ENCODE data around the gene SUPT5H. TPM values are rescaled to one million over a fixed set of nuclear protein-coding genes. Genes with fewer than 3 reads are reported as not detected.

SUPT5H gene
- total RNA-seq, 1 experiment from 2014 or later, result 158 TPM

- DNase-seq, result no peak
- Mint-ChIP-seq H3K27ac (ENCODE audit: unreplicated experiment) (no peak overlapping the region), H3K27me3 (ENCODE audit: unreplicated experiment) (peaks cover 74% of the 10 kb centered on the region), H3K36me3 (ENCODE audit: insufficient read depth, unreplicated experiment) (peaks cover 5% of the 10 kb centered on the region), H3K9me3 (ENCODE audit: low read depth, unreplicated experiment) (no peaks in the 10 kb centered on the region), H3K4me3 (ENCODE audit: low read depth, unreplicated experiment) (peak overlapping the region; percentile 72), H3K4me1 (ENCODE audit: low read depth, unreplicated experiment) (no peaks in the 10 kb centered on the region)
- BruUV-seq (replicated peaks), result no TSS peak
- intact Hi-C loops (cut with micrococcal nuclease; ENCODE audit: unreplicated experiment), result no loop called here
- no peak for TF ChIP-seq CTCF (IDR thresholded peaks at IDR 0.05; ENCODE audit: unreplicated experiment)
- CTCF ChIA-PET, result interaction anchor here (1.1 kb wide), 1 partner anchor 26 kb away, joined by 4 read pairs; the partner anchor contains the start of gene TIMM50
Observed at GRCh38 chr19:39506598-39506943, 61.2 kb downstream of the SUPT5H start.

DNA sequence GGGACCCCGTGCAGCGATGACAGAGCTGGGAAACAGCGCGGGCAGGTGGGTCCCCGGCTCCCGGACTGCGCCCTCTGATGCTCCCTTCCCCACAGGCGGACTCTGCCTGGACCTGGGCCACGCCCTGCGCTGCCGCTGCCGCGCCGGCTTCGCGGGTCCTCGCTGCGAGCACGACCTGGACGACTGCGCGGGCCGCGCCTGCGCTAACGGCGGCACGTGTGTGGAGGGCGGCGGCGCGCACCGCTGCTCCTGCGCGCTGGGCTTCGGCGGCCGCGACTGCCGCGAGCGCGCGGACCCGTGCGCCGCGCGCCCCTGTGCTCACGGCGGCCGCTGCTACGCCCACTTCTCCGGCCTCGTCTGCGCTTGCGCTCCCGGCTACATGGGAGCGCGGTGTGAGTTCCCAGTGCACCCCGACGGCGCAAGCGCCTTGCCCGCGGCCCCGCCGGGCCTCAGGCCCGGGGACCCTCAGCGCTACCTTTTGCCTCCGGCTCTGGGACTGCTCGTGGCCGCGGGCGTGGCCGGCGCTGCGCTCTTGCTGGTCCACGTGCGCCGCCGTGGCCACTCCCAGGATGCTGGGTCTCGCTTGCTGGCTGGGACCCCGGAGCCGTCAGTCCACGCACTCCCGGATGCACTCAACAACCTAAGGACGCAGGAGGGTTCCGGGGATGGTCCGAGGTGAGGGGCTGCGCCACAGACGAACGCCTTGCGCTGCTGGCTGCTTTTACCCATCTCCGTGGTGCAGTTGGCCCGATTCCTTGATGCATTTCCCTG, 61.7 kb downstream of the SUPT5H start:
- intact Hi-C loops (cut with micrococcal nuclease; ENCODE audit: unreplicated experiment), result no loop called here
- no peak for TF ChIP-seq CTCF (IDR thresholded peaks at IDR 0.05; ENCODE audit: unreplicated experiment)
- Mint-ChIP-seq H3K9me3 (ENCODE audit: low read depth, unreplicated experiment) (no peaks in the 10 kb centered on the region), H3K27ac (ENCODE audit: unreplicated experiment) (no peak overlapping the region), H3K4me1 (ENCODE audit: low read depth, unreplicated experiment) (no peaks in the 10 kb centered on the region), H3K4me3 (ENCODE audit: low read depth, unreplicated experiment) (peak overlapping the region; percentile 72), H3K27me3 (ENCODE audit: unreplicated experiment) (peaks cover 76% of the 10 kb centered on the region), H3K36me3 (ENCODE audit: insufficient read depth, unreplicated experiment) (peaks cover 5% of the 10 kb centered on the region)
- CTCF ChIA-PET, result interaction anchor here (1.1 kb wide), 1 partner anchor 27 kb away, joined by 4 read pairs; the partner anchor contains the start of gene TIMM50
- DNase-seq, result peak; percentile 64
- no TSS peak for BruUV-seq (replicated peaks)

DNA sequence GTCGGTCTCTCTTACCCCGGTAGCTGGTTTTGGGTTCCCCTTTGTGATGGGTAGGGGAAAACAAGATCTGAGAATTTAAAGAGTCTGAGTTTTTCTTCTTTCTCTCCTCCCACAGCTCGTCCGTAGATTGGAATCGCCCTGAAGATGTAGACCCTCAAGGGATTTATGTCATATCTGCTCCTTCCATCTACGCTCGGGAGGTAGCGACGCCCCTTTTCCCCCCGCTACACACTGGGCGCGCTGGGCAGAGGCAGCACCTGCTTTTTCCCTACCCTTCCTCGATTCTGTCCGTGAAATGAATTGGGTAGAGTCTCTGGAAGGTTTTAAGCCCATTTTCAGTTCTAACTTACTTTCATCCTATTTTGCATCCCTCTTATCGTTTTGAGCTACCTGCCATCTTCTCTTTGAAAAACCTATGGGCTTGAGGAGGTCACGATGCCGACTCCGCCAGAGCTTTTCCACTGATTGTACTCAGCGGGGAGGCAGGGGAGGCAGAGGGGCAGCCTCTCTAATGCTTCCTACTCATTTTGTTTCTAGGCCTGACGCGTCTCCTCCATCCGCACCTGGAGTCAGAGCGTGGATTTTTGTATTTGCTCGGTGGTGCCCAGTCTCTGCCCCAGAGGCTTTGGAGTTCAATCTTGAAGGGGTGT, 62.5 kb downstream of the SUPT5H start:
- Mint-ChIP-seq H3K9me3 (ENCODE audit: low read depth, unreplicated experiment) (no peaks in the 10 kb centered on the region), H3K27ac (ENCODE audit: unreplicated experiment) (no peak overlapping the region), H3K36me3 (ENCODE audit: insufficient read depth, unreplicated experiment) (peaks cover 5% of the 10 kb centered on the region), H3K4me1 (ENCODE audit: low read depth, unreplicated experiment) (no peaks in the 10 kb centered on the region), H3K27me3 (ENCODE audit: unreplicated experiment) (peaks cover 82% of the 10 kb centered on the region), H3K4me3 (ENCODE audit: low read depth, unreplicated experiment) (peak overlapping the region; percentile 72)
- no TSS peak for BruUV-seq (replicated peaks)
- CTCF ChIA-PET, result interaction anchor here (1.1 kb wide), 1 partner anchor 27 kb away, joined by 4 read pairs; the partner anchor contains the start of gene TIMM50
- no peak for DNase-seq
- intact Hi-C loops (cut with micrococcal nuclease; ENCODE audit: unreplicated experiment), result no loop called here
- no peak for TF ChIP-seq CTCF (IDR thresholded peaks at IDR 0.05; ENCODE audit: unreplicated experiment)

DNA sequence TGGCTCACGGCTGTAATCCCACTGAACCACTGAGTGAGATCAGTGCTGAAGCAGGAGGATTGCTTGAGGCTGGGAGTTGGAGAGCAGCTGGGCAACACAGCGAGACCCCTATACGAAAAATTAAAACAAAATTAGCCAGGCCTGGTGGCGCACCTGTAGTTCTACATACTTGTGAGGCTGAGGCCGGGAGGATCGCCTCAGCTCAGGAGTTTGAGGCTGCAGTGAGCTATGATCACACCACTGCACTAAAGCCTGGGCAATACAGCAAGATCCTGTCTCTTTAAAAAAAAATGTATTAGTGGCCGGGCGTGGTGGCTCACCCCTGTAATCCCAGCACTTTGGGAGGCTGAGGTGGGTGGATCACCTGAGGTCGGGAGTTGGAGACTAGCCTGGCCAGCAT, 63.2 kb downstream of the SUPT5H start:
- TF ChIP-seq CTCF (IDR thresholded peaks at IDR 0.05; ENCODE audit: unreplicated experiment), result no peak
- no peak overlapping the region for H3K4me3 Mint-ChIP-seq (ENCODE audit: low read depth, unreplicated experiment)
- intact Hi-C loops (cut with micrococcal nuclease; ENCODE audit: unreplicated experiment), result no loop called here
- CTCF ChIA-PET, result interaction anchor here (0.7 kb wide), 1 partner anchor 68 kb away, joined by 3 read pairs; no protein-coding TSS in a partner anchor
- no peaks in the 10 kb centered on the region for H3K9me3 Mint-ChIP-seq (ENCODE audit: low read depth, unreplicated experiment)
- no peak overlapping the region for H3K27ac Mint-ChIP-seq (ENCODE audit: unreplicated experiment)
- no peaks in the 10 kb centered on the region for H3K4me1 Mint-ChIP-seq (ENCODE audit: low read depth, unreplicated experiment)
- DNase-seq, result no peak
- H3K27me3 Mint-ChIP-seq (ENCODE audit: unreplicated experiment), result peaks cover 82% of the 10 kb centered on the region
- BruUV-seq (replicated peaks), result no TSS peak
- H3K36me3 Mint-ChIP-seq (ENCODE audit: insufficient read depth, unreplicated experiment), result peaks cover 5% of the 10 kb centered on the region
